ENCODE results near the gene RTF1.

RTF1 gene

DNA sequence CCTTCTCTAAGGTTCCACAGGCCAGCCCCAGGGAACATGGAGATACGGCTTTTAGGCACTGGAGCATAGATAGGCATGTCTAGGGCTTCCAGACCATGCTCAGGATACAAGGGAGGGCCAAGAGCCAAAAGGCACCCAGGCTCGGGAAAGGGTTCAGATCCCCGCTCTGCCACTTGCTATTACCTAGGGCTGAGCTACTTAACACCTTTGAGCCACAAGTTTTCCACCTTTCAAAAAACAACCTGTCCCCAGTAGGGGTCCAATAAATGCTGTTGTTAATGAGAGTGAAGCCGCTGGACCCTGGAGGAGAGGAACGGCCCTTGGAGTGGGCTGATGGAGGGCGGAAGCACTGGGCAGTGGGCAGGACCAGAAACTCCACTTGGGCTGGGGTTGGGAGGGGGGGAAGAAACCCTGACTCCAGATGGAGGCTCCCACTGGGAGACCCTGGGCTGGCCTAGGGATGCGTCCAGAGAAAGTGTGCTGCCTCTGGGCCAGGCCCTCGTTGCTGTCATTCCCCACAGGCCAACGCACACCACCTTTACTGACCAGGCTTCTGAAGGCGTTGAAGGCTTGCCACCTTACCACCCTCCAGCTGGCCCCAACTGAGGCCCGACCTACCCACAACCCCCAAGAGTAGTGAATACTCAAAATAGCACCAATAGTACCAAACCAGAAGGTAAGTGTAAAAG, 68.2 kb downstream of the RTF1 start:
- intact Hi-C loops (cut with DNase I) = no loop called here
- DNase-seq = peak in 2 of 10 donors; percentile 44 to 50

GRCh38 chr15:41486286-41486685, 69.4 kb downstream of the RTF1 start:
- peak in 2 of 10 donors; percentile 52 to 81 for DNase-seq
- intact Hi-C loops (cut with DNase I) = no loop called here

- intact Hi-C loops (cut with DNase I) = no loop called here
- DNase-seq = peak in 1 of 10 donors; percentile 62
Observed at GRCh38 chr15:41487381-41487780, 70.5 kb downstream of the RTF1 start.

DNA sequence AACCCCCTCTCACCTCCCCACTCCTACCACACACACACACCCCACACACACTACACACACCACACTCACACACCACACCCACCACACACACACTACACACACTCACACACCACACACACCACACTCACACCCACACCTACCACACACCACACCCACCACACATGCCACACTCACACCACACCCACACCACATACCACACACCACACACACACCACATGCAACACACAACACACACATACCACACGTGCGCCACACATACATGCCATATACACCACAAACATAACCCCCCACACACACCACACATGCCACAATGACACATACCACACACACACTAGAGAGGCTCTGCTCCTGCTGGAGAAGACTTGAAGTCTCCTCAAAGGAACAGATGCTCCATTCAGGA, 70.9 kb downstream of the RTF1 start:
- DNase-seq = no peak
- intact Hi-C loops (cut with DNase I) = no loop called here

GRCh38 chr15:41489641-41490040, 72.7 kb downstream of the RTF1 start:
- intact Hi-C loops (cut with DNase I) = no loop called here
- peak in 1 of 10 donors; percentile 12 for DNase-seq

- intact Hi-C loops (cut with DNase I) = no loop called here
- DNase-seq = peak in 3 of 10 donors; percentile 3 to 33 (median 30)
Observed at GRCh38 chr15:41490355-41490754, 73.5 kb downstream of the RTF1 start.

DNA sequence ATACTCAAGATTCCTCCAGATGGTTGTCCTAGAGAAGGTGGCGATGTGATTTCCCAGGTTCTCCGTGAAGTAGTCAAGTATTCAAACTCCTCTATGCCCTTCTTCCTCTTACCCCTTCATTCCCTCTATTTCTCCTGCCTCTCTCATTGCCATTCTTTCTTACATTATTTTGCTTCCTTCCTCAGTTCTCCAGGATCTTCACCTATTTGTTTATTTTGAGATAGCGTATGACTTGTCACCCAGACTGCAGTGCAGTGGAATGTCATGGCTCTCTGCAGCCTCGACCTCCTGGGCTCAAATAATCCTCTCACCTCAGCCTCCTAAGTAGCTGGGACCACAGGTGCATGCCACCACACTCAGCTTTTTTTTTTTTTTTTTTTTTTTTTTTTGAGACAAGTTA, 75.0 kb downstream of the RTF1 start:
- intact Hi-C loops (cut with DNase I) = no loop called here
- peak in 2 of 10 donors; percentile 2 to 12 for DNase-seq

GRCh38 chr15:41492597-41493204, 75.8 kb downstream of the RTF1 start:
- DNase-seq = peak in 2 of 10 donors; percentile 26 to 52
- intact Hi-C loops (cut with DNase I) = no loop called here

GRCh38 chr15:41493205-41493901, 76.5 kb downstream of the RTF1 start, which contains the start of gene ITPKA:
ITPKA (plus strand) TSS chr15:41493874; CDS start chr15:41493928, 54 bp downstream.
- peak in 9 of 10 donors; percentile 48 to 93 (median 53) for DNase-seq
- intact Hi-C loops (cut with DNase I) = no loop called here

GRCh38 chr15:41493902-41494189, 77.0 kb downstream of the RTF1 start:
- intact Hi-C loops (cut with DNase I) = no loop called here

GRCh38 chr15:41494190-41494921, 77.5 kb downstream of the RTF1 start:
- intact Hi-C loops (cut with DNase I) = no loop called here
- DNase-seq = peak in 3 of 10 donors; percentile 86 to 91 (median 88)

More at GRCh38 chr15:41493902-41494189, 77.0 kb downstream of the RTF1 start:
- no peak for DNase-seq

GRCh38 chr15:41494922-41495735, 78.2 kb downstream of the RTF1 start:
- intact Hi-C loops (cut with DNase I) = no loop called here
- DNase-seq = peak in 1 of 10 donors; percentile 71

GRCh38 chr15:41495736-41496599, 79.1 kb downstream of the RTF1 start:
- intact Hi-C loops (cut with DNase I) = no loop called here
- peak in 2 of 10 donors; percentile 75 to 78 for DNase-seq

GRCh38 chr15:41498657-41499056, 81.8 kb downstream of the RTF1 start:
- intact Hi-C loops (cut with DNase I) = no loop called here
- peak in 1 of 10 donors; percentile 44 for DNase-seq

GRCh38 chr15:41499109-41499851, 82.4 kb downstream of the RTF1 start:
- intact Hi-C loops (cut with DNase I) = no loop called here
- DNase-seq = peak in 6 of 10 donors; percentile 52 to 92 (median 74)

DNA sequence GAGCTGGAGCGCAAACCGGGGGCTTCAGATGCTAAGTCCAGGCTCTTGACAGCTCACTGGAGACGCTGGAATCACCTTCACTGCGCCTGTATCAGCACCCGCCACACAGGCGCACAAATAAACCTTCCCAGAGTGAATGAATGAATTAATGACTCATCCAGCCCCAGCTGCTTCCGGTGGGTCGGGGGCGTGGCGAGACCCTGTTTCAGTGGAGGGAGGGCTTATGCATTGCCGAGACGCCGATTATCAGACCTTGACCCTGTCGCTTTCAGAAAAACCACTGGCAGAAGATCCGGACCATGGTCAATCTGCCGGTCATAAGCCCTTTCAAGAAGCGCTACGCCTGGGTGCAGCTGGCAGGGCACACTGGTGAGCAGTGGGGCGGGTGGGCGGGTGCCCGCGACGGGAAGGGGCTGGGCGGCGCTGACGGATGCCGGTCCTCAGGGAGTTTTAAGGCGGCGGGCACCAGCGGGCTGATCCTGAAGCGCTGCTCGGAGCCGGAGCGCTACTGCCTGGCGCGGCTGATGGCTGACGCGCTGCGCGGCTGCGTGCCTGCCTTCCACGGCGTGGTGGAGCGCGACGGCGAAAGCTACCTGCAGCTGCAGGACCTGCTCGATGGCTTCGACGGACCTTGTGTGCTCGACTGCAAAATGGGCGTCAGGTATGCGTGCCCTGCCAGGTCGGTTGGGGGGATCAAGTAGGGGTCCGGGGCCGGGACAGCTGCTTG, 84.5 kb downstream of the RTF1 start:
- intact Hi-C loops (cut with DNase I) = no loop called here
- DNase-seq = peak in 1 of 10 donors; percentile 89

DNA sequence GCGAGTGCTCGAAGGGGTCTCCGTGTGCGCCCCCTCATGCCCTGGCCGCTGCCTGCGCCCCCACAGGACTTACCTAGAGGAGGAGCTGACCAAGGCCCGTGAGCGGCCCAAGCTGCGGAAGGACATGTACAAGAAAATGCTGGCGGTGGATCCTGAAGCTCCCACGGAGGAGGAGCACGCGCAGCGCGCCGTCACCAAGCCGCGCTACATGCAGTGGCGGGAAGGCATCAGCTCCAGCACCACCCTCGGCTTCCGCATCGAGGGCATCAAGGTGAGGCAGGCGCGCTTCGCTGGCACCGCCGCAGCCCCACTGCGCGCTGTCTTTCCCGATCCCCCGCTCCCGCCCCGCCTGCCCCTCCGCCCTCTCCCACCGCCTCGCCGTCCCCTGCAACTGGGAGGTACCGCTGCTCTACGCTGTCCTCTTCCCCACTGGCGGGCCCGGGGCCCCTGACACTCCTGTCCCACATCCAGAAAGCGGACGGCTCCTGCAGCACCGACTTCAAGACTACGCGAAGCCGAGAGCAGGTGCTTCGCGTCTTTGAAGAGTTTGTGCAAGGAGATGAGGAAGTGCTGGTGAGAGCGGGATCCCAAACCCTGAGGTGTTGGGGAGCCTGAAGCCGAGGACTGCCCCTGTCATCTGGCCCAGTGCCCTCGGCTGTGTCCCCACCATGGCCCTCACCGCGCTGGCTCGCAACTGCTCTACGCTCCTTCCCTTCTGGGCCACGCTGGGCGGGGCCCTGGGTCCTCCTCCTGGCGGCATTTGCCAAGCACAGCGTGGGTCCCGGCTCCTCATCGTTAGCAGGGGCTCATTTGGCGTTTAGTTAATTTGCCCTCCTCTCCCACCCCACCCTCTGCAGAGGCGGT, 85.3 kb downstream of the RTF1 start:
- intact Hi-C loops (cut with DNase I) = no loop called here
- DNase-seq = peak in 1 of 10 donors; percentile 81

All from posterior cingulate gyrus (tissue), 11 donors.